OCI-LY7 (cell line): Measurements from ENCODE around the gene PDRG1. TPM values are rescaled to one million over a fixed set of nuclear protein-coding genes. Genes with fewer than 3 reads are reported as not detected.

Experiments used
- BruUV-seq: library from RNA; stranded (reverse); fragments of 400-500 nt; replicated peaks from 2 replicates; lab custom pipeline; 2021; lab: Mats Ljungman, UMichigan
- CTCF ChIA-PET: fragments of 300-600 bp; sonication (Branson Sonifier 250); formaldehyde crosslinking; loops from one replicate; lab custom pipeline; 2022; ENCODE audit warnings: antibody characterized with exemption; ENCODE audit not compliant: unreplicated experiment; lab: Charles Lee
- POLR2A ChIA-PET: fragments of 300-600 bp; sonication (Branson Sonifier 250); formaldehyde crosslinking; loops from one replicate; lab custom pipeline; 2022; ENCODE audit warnings: antibody characterized with exemption; lab: Charles Lee
- DNase-seq: peaks from one replicate; pipeline ENCODE4 v3.0.0-alpha.2; 2015; ENCODE audit warnings: low spot score
- H2AFZ ChIP-seq: fragments of 200-600 bp; sonication (generic), shearing (Covaris generic); 2 replicates; pipeline ENCODE4 v1.6.1; 2014; ENCODE audit warnings: mild to moderate bottlenecking, antibody characterized with exemption, low read length, moderate library complexity
- H3K27ac ChIP-seq: fragments of 200-600 bp; sonication (generic); 2 replicates; pipeline ENCODE4 v1.5.1; 2014; ENCODE audit warnings: mixed run types, low read depth, mild to moderate bottlenecking, moderate library complexity, low read length, inconsistent platforms; ENCODE audit not compliant: poor library complexity, severe bottlenecking
- H3K36me3 ChIP-seq: fragments of 200-600 bp; sonication (generic); 2 replicates; pipeline ENCODE4 v1.6.1; 2014; ENCODE audit warnings: mild to moderate bottlenecking, antibody characterized with exemption, low read length, moderate library complexity, mixed read lengths; ENCODE audit not compliant: insufficient read depth
- H3K4me1 ChIP-seq: fragments of 200-600 bp; sonication (generic); 2 replicates; pipeline ENCODE4 v1.5.1; 2014; ENCODE audit warnings: mild to moderate bottlenecking, low read length; ENCODE audit not compliant: insufficient read depth, poor library complexity, severe bottlenecking
- H3K4me2 ChIP-seq: fragments of 200-600 bp; sonication (generic); 2 replicates; pipeline ENCODE4 v1.6.1; 2014; ENCODE audit warnings: mild to moderate bottlenecking, low read length
- H3K4me3 ChIP-seq: fragments of 200-600 bp; sonication (generic); 2 replicates; pipeline ENCODE4 v1.5.1; 2014; ENCODE audit warnings: mild to moderate bottlenecking, low read depth, low read length; ENCODE audit not compliant: poor library complexity, severe bottlenecking
- H3K79me2 ChIP-seq: fragments of 200-600 bp; sonication (generic); 2 replicates; pipeline ENCODE4 v1.6.1; 2016; ENCODE audit warnings: low read depth, mild to moderate bottlenecking, low read length, moderate library complexity, mixed read lengths; ENCODE audit not compliant: insufficient read depth
- H3K9me2 ChIP-seq: fragments of 200-600 bp; sonication (generic); 2 replicates; pipeline ENCODE4 v1.6.1; 2016; ENCODE audit warnings: mild to moderate bottlenecking, low read length, mixed read lengths; ENCODE audit not compliant: insufficient read depth
- H3K9me3 ChIP-seq: fragments of 200-600 bp; sonication (generic); 2 replicates; pipeline ENCODE4 v1.6.1; 2014; ENCODE audit warnings: mild to moderate bottlenecking, mixed run types, low read length, mixed read lengths
- H4K20me1 ChIP-seq: fragments of 200-600 bp; sonication (generic); 2 replicates; pipeline ENCODE4 v1.6.1; 2014; ENCODE audit warnings: mild to moderate bottlenecking, antibody characterized with exemption, low read length, moderate library complexity, mixed read lengths; ENCODE audit not compliant: insufficient read depth
- CTCF ChIP-seq: fragments of 200-600 bp; sonication (generic); conservative IDR thresholded peaks from 2 replicates; pipeline ENCODE4 v1.5.1; 2014; ENCODE audit warnings: mild to moderate bottlenecking, antibody characterized with exemption, low read length, moderate library complexity, mixed read lengths
- EZH2phosphoT487 ChIP-seq: fragments of 200-600 bp; sonication (generic); IDR thresholded peaks from 2 replicates; pipeline ENCODE4 v1.6.1; 2018; ENCODE audit warnings: low read depth, borderline replicate concordance, mild to moderate bottlenecking, mixed run types, antibody characterized with exemption, low read length, moderate library complexity, mixed read lengths
- intact Hi-C: fragments of 100-400 bp; cut with micrococcal nuclease; formaldehyde crosslinking; loops from one replicate; pipeline ENCODE4 v1.10.0; 2022; ENCODE audit not compliant: unreplicated experiment
- total RNA-seq, 2 experiments: library from RNA; depleted of rRNA in 1 of 2; stranded (reverse); fragments of >200 nt in 1 of 2; shearing (Covaris generic) in 1 of 2; gene quantifications; 2 replicates each; pipeline ENCODE4 v1.2.3, GENCODE V29; 2014 to 2022

The PDRG1 gene
- total RNA-seq, 2 experiments from 2014 or later: 9.7 to 22.5 TPM

DNA sequence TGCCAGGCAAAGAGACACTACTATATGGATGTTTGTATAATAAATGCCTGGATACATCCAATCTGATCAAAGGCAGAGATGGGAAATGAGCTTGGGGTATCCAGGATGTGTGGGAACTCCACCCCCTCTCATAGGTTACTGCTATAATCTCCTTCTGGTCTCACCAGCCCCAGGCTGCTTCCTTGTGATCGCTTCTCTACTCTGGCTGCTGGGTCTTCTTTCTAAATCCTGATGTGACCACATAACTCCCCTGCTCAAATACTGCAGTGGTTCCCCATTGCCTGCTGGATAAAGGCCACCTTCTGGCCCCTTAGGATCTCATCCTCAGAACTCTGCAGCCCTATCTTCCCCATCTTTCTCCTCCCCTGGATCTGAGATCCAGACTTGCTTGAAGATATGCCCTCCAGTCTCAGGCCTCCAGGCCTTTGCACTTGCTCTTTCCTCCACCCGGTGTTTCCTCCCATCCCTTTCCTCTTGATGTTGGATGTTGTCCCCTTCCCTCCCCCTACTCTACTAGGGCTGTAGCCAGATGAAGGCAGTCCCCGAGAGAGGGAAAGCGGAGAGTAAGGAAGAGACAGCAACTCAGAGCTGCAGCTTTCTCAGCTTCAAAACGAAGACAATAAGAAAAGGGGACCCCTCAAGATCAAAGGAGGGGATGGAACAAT, 15.3 kb upstream of the PDRG1 start:
- H2AFZ ChIP-seq: no peak overlapping the region
- no peak overlapping the region for H3K4me3 ChIP-seq
- no peaks in the 10 kb centered on the region for H3K9me3 ChIP-seq
- ChIA-PET CTCF (interaction anchor here (0.6 kb wide), 2 partner anchors 71 to 271 kb away, joined by 3 to 7 read pairs; no protein-coding TSS in a partner anchor), POLR2A (interaction anchor here (0.8 kb wide), 1 partner anchor 9 kb away, joined by 4 read pairs; no protein-coding TSS in a partner anchor)
- no TSS peak for BruUV-seq
- no peak overlapping the region for H3K4me2 ChIP-seq
- TF ChIP-seq EZH2phosphoT487 (no peak), CTCF (no peak)
- H3K27ac ChIP-seq: no peak overlapping the region
- DNase-seq: no peak
- no peaks in the 10 kb centered on the region for H3K36me3 ChIP-seq
- H4K20me1 ChIP-seq: no peaks in the 10 kb centered on the region; the same call in 1 of the 2 replicates
- no peaks in the 10 kb centered on the region for H3K9me2 ChIP-seq
- H3K79me2 ChIP-seq: no peaks in the 10 kb centered on the region
- no peaks in the 10 kb centered on the region for H3K4me1 ChIP-seq
- intact Hi-C loops: no loop called here

DNA sequence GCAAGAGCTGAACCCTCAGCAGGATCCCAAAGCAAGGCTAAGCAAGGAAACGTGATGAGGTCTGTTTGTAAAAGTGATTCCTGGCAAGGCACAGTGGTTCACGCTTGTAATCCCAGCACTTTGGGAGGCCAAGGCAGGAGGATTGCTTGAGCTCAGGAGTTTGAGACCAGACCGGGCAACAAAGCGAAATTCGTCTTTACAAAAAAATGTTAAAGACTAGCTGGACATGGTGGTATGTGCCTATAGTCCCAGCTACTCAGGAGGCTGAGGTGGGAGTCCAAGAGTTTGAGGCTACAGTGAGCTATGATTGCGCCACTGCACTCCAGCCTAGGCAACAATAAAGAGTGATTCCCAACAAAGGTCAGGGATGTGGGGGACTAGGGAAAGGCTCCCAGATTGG, 12.0 kb upstream of the PDRG1 start:
- Histone ChIP-seq H3K9me2 (no peaks in the 10 kb centered on the region), H3K79me2 (no peaks in the 10 kb centered on the region), H3K36me3 (no peaks in the 10 kb centered on the region), H3K9me3 (no peaks in the 10 kb centered on the region), H3K27ac (no peak overlapping the region), H2AFZ (no peak overlapping the region), H3K4me3 (no peak overlapping the region), H3K4me1 (no peaks in the 10 kb centered on the region), H3K4me2 (no peak overlapping the region), H4K20me1 (no peaks in the 10 kb centered on the region)
- no peak for DNase-seq
- intact Hi-C loops: no loop called here
- BruUV-seq: no TSS peak
- ChIA-PET POLR2A (no interaction called here), CTCF (no interaction called here)
- TF ChIP-seq CTCF (no peak), EZH2phosphoT487 (no peak)

GRCh38 chr20:31962761-31963160, 10.9 kb upstream of the PDRG1 start:
- Histone ChIP-seq H3K79me2 (no peaks in the 10 kb centered on the region), H3K9me2 (no peaks in the 10 kb centered on the region), H3K27ac (no peak overlapping the region), H3K4me1 (no peaks in the 10 kb centered on the region), H3K36me3 (no peaks in the 10 kb centered on the region), H3K4me2 (no peak overlapping the region), H4K20me1 (no peaks in the 10 kb centered on the region), H2AFZ (no peak overlapping the region), H3K9me3 (no peaks in the 10 kb centered on the region), H3K4me3 (no peak overlapping the region)
- no peak for DNase-seq
- ChIA-PET POLR2A (no interaction called here), CTCF (no interaction called here)
- intact Hi-C loops: no loop called here
- no TSS peak for BruUV-seq
- TF ChIP-seq CTCF (no peak), EZH2phosphoT487 (no peak)
